K562 treated with DMSO at 1 percent for 12 hours (cell line): ENCODE measurements around the gene FGFBP2. TPM values are rescaled to one million over a fixed set of nuclear protein-coding genes. Genes with fewer than 3 reads are reported as not detected.

Experiments
- total RNA-seq: library from RNA; unstranded; fragments of 300-600 nt; gene quantifications from 2 replicates; pipeline ENCODE4 v1.2.3, GENCODE V29; 2022; ENCODE audit not compliant: insufficient read depth

The FGFBP2 gene, protein sequence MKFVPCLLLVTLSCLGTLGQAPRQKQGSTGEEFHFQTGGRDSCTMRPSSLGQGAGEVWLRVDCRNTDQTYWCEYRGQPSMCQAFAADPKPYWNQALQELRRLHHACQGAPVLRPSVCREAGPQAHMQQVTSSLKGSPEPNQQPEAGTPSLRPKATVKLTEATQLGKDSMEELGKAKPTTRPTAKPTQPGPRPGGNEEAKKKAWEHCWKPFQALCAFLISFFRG
- not detected in 2 replicates for total RNA-seq

GRCh38 chr4:15963001-15963451 lies at the start of gene FGFBP2:
TSS of gene FGFBP2 (minus strand) at chr4:15963175. CDS start at chr4:15963129, 46 bp downstream.

DNA sequence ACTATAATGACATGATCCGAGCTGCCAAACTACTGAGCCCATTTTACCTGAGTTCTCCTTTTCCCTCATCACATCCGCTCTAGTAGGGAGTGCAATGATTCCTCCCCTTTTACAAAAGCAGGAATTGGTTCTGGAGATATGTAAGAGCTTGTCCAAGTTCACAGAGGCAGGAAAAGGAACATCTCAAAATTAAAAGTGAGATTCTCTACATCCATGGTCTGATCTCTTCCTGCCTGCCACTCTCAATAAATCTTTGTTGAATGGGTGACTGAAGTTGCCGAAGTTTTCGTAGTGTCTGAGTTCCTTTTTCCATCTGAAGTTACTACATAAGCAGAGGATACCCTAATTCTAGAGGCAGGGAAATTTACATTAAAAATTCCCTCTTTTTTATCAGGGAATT lies 24.3 kb downstream of the FGFBP2 start, which contains the start of gene FGFBP1:
FGFBP1 (minus strand) TSS at position 101 of the 400 bp plus-strand sequence. CDS start 2,108 bp downstream, outside the sequence.

Other genes starting within 250 kb of the FGFBP2 start
- not detected in 2 replicates for gene CD38, start 184.8 kb downstream of the FGFBP2 start, total RNA-seq
- not detected in 2 replicates for gene FGFBP1, start 24.4 kb downstream of the FGFBP2 start, total RNA-seq
- not detected in 2 replicates for gene PROM1, start 120.8 kb upstream of the FGFBP2 start, total RNA-seq